GM18951 (cell line): ENCODE measurements around the gene DNAJB11.

Source experiments
- POLR2A ChIP-seq: IDR thresholded peaks from 4 replicates; pipeline ENCODE4 v1.6.1; 2011; ENCODE audit warnings: mild to moderate bottlenecking; ENCODE audit not compliant: insufficient read length, insufficient read depth; ENCODE audit errors: extremely low read depth
- in situ Hi-C: fragments of 300-500 bp; cut with MboI; formaldehyde crosslinking; loops from one replicate; pipeline ENCODE4 v1.12.0; 2022; ENCODE audit warnings: low sequenced_read_pairs, mixed read lengths, inconsistent platforms; ENCODE audit not compliant: unreplicated experiment

The DNAJB11 gene

DNA sequence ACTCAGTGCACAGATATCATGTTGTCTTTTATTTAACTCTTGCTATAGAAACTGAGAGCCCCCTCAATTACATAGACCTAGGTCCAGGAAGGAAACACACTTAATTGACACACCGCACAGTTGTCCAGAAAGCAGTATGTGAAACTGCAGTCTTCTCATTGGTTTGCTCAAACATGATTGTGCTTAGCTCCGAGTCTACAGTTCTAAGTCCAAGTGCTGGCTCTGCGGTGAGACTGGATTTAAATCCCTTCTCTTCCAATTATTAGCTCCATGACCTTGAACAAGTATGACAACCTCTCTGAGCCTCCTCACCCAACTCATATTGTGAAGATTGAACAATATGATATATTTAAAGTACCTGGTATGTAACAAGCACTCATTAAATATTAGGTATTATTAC lies 23.3 kb downstream of the DNAJB11 start:
- no peak for TF ChIP-seq POLR2A
- in situ Hi-C loops: no loop called here

GRCh38 chr3:186594591-186595113 lies 24.1 kb downstream of the DNAJB11 start:
- no peak for TF ChIP-seq POLR2A
- in situ Hi-C loops: no loop called here

DNA sequence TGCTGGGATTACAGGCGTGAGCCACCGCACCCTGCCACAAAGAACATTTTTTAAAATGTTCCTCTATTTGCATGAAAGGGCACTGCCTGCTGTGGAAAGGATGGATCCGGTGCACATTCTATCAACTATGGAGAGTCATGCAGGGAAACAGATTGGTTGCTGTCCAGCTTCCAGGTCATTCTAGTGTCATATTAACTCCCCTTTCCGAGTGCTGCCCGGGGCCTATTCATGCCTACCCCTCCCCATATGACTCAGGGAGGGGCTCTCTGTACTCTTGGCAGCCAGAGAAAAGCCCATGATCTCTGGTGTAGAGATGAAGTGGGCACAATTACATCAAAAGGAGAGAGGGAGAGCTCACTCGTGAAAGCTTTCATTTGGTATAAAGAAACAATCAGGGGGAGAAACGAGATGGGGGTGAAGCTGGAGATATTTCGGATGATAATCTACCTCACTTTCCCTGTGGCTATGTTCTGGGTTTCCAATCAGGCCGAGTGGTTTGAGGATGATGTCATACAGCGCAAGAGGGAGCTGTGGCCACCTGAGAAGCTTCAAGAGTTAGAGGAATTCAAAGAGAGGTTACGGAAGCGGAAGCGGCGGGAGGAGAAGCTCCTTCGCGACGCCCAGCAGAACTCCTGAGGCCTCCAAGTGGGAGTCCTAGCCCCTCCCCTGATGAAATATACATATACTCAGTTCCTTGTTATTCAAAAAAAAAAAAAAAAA lies 26.2 kb downstream of the DNAJB11 start:
- in situ Hi-C loops: no loop called here
- no peak for TF ChIP-seq POLR2A

DNA sequence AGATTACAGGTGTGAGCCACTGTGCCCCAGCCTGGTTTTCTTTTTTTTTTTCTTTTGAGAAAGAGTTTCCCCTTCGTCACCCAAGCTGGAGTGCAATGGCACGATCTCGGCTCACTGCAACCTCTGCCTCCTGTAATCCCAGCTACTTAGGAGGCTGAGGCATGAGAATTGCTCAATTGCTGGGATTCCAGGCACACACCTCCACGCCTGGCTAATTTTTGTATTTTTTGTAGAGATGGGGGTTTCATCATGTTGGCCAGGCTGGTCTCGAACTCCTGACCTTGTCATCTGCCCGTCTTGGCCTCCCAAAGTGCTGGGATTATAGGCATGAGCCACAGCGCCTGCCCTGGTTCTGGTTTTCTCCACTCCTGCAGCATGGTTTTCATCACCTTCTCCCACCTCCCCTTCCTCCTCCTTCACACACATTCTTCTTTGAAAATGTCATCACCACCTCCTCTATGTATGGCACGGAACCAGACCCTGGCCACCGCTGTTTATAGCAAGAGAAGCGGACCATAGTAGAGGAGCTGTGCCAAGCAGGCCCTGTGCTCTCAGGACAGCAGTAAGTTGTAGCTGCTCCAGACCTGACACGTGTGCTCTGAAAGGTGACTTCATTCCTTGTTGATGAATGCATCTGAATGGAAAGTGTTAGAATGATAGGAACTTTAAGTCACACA lies 27.7 kb downstream of the DNAJB11 start:
- in situ Hi-C loops: no loop called here
- TF ChIP-seq POLR2A: no peak

- in situ Hi-C loops: no loop called here
- no peak for TF ChIP-seq POLR2A
Measured at GRCh38 chr3:186598794-186599141, 28.2 kb downstream of the DNAJB11 start.

DNA sequence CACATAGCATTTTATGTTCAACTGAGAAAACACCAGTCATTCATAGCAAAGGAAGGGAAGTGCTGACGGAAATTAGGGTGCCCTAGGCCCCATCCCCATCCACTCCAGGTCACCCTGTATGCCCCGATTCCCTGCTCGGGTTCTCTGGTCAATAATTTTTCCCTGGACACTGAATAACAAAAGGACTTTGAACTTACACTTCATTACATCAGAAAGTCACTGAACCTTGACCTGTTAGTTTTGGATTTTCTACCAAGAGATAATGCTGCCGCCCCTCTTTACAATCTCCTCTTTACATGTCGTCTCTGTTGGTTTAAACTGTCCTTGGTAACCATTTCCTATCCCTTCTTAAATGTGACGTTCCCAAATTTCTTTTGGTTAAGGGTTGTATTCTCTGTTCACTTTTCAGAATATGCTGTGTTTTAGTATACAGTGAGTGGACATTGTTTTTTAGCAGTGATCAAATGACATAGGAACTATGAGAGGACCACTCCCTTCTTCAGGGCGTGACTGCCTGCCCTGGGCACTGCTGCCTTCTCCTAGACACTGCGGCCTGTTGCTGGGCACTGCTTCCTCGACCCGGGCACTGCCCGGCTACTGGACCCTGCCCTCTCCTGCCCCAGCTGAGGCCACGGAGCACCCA lies 28.7 kb downstream of the DNAJB11 start:
- TF ChIP-seq POLR2A: no peak
- in situ Hi-C loops: no loop called here

DNA sequence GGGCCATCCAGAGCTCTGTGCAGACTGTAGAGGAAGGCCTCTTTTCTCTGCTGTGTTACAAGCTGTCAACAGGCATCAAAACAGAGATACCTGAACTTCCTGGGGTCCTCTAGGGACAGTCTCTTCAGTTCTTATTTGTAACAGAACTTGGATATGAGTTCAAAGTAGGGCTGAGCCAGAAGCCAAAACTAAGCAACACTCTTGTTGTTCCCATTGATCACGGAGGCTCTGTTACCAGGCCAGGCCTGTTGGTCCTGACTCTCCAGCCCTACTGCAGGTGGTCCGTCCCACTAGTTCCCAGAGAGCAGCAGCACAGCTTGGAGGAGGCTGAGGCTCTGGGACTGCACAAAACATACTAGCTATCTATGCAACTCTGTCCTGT lies 29.3 kb downstream of the DNAJB11 start:
- no peak for TF ChIP-seq POLR2A
- in situ Hi-C loops: loop anchor here (25.0 kb wide), 2 partner anchors 213 to 563 kb away; partner anchors contain the start of gene RFC4

DNA sequence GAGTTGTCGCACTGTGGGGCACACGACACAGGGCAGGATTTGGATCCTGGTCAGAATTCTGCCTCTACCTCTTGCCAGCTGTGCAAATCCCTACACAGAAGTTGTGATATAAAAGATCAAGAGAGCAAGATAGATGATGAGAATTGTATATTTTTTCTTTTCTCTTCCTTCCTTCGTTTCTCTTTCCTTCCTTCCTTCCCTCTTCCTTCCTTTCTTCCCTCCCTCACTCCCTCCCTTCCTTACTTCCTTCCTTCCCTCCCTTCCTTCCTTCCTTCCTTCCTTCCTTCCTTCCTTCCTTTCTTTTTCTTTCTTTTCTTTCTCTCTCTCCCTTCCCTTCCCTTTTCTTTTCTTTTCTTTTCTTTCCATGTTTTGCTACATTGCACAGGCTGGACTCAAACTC lies 30.4 kb downstream of the DNAJB11 start:
- in situ Hi-C loops: loop anchor here (25.0 kb wide), 2 partner anchors 211 to 561 kb away; partner anchors contain the start of gene RFC4
- TF ChIP-seq POLR2A: no peak

- TF ChIP-seq POLR2A: no peak
- in situ Hi-C loops: loop anchor here (25.0 kb wide), 2 partner anchors 209 to 559 kb away; partner anchors contain the start of gene RFC4
Measured at GRCh38 chr3:186603159-186603558, 32.6 kb downstream of the DNAJB11 start.

- in situ Hi-C loops: loop anchor here (25.0 kb wide), 2 partner anchors 207 to 557 kb away; partner anchors contain the start of gene RFC4
- no peak for TF ChIP-seq POLR2A
Measured at GRCh38 chr3:186605078-186605477, 34.6 kb downstream of the DNAJB11 start.

GRCh38 chr3:186605561-186606545 lies 35.3 kb downstream of the DNAJB11 start:
- in situ Hi-C loops: loop anchor here (25.0 kb wide), 2 partner anchors 206 to 556 kb away; partner anchors contain the start of gene RFC4

GRCh38 chr3:186608624-186609215 lies 38.2 kb downstream of the DNAJB11 start:
- in situ Hi-C loops: loop anchor here (25.0 kb wide), 2 partner anchors 204 to 554 kb away; partner anchors contain the start of gene RFC4
- TF ChIP-seq POLR2A: no peak

More at GRCh38 chr3:186605561-186606545, 35.3 kb downstream of the DNAJB11 start:
- no peak for TF ChIP-seq POLR2A

DNA sequence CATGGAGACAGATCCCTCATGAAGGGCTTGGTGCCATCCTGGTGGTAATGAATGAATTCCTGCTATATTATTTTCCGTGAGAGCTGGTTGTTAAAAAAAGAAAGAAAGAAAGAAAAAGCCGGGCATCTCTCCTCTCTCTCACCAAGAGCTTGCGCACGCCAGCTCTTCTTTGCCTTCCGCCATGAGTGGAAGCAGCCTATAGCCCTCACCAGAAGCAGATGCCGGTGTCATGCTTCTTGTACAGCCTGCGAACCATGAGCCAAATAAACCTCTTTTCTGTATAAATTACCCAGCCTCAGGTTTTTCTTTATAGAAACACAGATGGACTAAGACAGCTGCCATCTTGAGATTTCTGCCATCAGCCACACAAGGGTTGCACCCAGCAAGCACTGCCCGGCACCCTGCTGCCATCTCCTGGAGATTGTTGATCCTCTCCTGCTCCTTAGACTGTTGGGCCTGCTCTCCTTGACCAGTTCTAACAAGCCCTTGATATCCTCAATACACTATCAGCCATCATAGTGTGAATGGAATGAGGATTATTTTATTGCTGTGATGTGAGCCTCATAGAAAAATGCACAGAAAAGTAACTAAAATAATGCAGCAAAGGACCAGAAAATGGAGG lies 38.8 kb downstream of the DNAJB11 start:
- TF ChIP-seq POLR2A: no peak
- in situ Hi-C loops: loop anchor here (25.0 kb wide), 2 partner anchors 203 to 553 kb away; partner anchors contain the start of gene RFC4
